ENCODE measurements around the gene HSP90AB1. TPM values are rescaled to one million over a fixed set of nuclear protein-coding genes. Genes with fewer than 3 reads are reported as not detected.
A peak's percentile ranks its signal among the peaks of the same experiment; 100 is the strongest.

HSP90AB1 gene
- total and polyA plus RNA-seq, 9 of the 15 experiments (the other 6 are each of a cell fraction or from before 2014, with no cell fraction given): 1,780 to 3,358 (median 2,262) TPM

- TF ChIP-seq CHD7 (IDR thresholded peaks at IDR 0.05; ENCODE audit: low read depth, low read length): no peak
- TF ChIP-seq CREB1 (IDR thresholded peaks at IDR 0.05): no peak
- no peak for TF ChIP-seq CREB1 (CRISPR knock-in tag; IDR thresholded peaks at IDR 0.05)
- no peak for TF ChIP-seq ZNF57 (CRISPR knock-in tag; IDR thresholded peaks at IDR 0.05)
- no peak for TF ChIP-seq THRB (CRISPR knock-in tag; conservative IDR thresholded peaks at IDR 0.05)
- TF ChIP-seq ZNF785 (CRISPR knock-in tag; IDR thresholded peaks at IDR 0.05): no peak
- TF ChIP-seq, protein P1, sequence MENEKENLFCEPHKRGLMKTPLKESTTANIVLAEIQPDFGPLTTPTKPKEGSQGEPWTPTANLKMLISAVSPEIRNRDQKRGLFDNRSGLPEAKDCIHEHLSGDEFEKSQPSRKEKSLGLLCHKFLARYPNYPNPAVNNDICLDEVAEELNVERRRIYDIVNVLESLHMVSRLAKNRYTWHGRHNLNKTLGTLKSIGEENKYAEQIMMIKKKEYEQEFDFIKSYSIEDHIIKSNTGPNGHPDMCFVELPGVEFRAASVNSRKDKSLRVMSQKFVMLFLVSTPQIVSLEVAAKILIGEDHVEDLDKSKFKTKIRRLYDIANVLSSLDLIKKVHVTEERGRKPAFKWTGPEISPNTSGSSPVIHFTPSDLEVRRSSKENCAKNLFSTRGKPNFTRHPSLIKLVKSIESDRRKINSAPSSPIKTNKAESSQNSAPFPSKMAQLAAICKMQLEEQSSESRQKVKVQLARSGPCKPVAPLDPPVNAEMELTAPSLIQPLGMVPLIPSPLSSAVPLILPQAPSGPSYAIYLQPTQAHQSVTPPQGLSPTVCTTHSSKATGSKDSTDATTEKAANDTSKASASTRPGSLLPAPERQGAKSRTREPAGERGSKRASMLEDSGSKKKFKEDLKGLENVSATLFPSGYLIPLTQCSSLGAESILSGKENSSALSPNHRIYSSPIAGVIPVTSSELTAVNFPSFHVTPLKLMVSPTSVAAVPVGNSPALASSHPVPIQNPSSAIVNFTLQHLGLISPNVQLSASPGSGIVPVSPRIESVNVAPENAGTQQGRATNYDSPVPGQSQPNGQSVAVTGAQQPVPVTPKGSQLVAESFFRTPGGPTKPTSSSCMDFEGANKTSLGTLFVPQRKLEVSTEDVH (IDR thresholded peaks at IDR 0.05; ENCODE audit: low read depth, partially characterized antibody): no peak
- 0 out of 2 replicates have a peak, but pooled peaks have one; percentile 35 for TF ChIP-seq ZNF217 (CRISPR knock-in tag; IDR thresholded peaks at IDR 0.05)
- TF ChIP-seq BRD9 (IDR thresholded peaks at IDR 0.05; ENCODE audit: low read depth, partially characterized antibody): no peak
- TF ChIP-seq DLX4 (CRISPR knock-in tag; IDR thresholded peaks at IDR 0.05): no peak
Measured at GRCh38 chr6:44203955-44204354, 42.9 kb upstream of the HSP90AB1 start (continued).

Data from K562 (cell line).